ENCODE measurements around the gene TTLL10.
A peak's percentile ranks its signal among the peaks of the same experiment; 100 is the strongest.

TTLL10 gene

GRCh38 chr1:1155258-1155657, 18.4 kb upstream of the TTLL10 start:
- Histone ChIP-seq H3K27me3 (ENCODE audit: insufficient read depth, low read depth) (peaks cover 41% of the 10 kb centered on the region), H3K4me3 (IDR thresholded peaks at IDR 0.05; ENCODE audit: insufficient read depth, low read depth, low read length) (no peak overlapping the region), H3K4me2 (no peak overlapping the region), H3K36me3 (ENCODE audit: insufficient read depth) (no peaks in the 10 kb centered on the region), H3K27ac (no peak overlapping the region), H3K79me2 (ENCODE audit: insufficient read depth, low read depth) (no peaks in the 10 kb centered on the region), H3K9ac (no peak overlapping the region), H3K4me1 (ENCODE audit: low read depth, poor library complexity, severe bottlenecking) (peaks cover 7% of the 10 kb centered on the region), H4K20me1 (ENCODE audit: insufficient read depth) (no peaks in the 10 kb centered on the region), H2AFZ (ENCODE audit: low read depth) (no peak overlapping the region)
- TF ChIP-seq CTCF (conservative IDR thresholded peaks at IDR 0.05; ENCODE audit: low read depth, low read length) = no peak

GRCh38 chr1:1156140-1157032, 17.3 kb upstream of the TTLL10 start:
- no peak overlapping the region for H3K27ac ChIP-seq
- TF ChIP-seq CTCF (conservative IDR thresholded peaks at IDR 0.05; ENCODE audit: low read depth, low read length) = no peak
- H3K9ac ChIP-seq = no peak overlapping the region
- H3K4me2 ChIP-seq = no peak overlapping the region
- H4K20me1 ChIP-seq (ENCODE audit: insufficient read depth) = no peaks in the 10 kb centered on the region
- H2AFZ ChIP-seq (ENCODE audit: low read depth) = peak overlapping the region; percentile 36; the same call in 1 of the 2 replicates
- H3K27me3 ChIP-seq (ENCODE audit: insufficient read depth, low read depth) = peaks cover 41% of the 10 kb centered on the region
- no peaks in the 10 kb centered on the region for H3K36me3 ChIP-seq (ENCODE audit: insufficient read depth)
- no peak overlapping the region for H3K4me3 ChIP-seq (IDR thresholded peaks at IDR 0.05; ENCODE audit: insufficient read depth, low read depth, low read length)
- no peaks in the 10 kb centered on the region for H3K79me2 ChIP-seq (ENCODE audit: insufficient read depth, low read depth)
- H3K4me1 ChIP-seq (ENCODE audit: low read depth, poor library complexity, severe bottlenecking) = peaks cover 7% of the 10 kb centered on the region

DNA sequence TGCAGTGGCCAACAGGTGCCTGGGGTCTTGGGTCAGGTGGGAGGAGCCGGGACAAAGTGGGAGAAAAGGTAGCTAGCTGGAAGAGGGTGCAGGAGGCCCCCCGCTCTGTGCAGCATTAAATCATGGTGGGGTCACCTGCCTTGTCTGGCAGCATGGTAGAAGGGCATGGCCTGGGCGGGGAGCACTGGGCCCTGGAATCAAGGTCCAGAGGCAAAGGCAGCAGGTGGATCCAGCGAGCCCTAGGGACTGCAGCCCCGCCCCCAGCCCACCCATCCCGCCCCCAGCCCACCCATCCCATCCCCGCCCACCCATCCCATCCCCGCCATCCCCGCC, 16.7 kb upstream of the TTLL10 start:
- Histone ChIP-seq H3K27me3 (ENCODE audit: insufficient read depth, low read depth) (peaks cover 46% of the 10 kb centered on the region), H3K36me3 (ENCODE audit: insufficient read depth) (no peaks in the 10 kb centered on the region), H3K4me3 (IDR thresholded peaks at IDR 0.05; ENCODE audit: insufficient read depth, low read depth, low read length) (no peak overlapping the region), H3K9ac (no peak overlapping the region), H4K20me1 (ENCODE audit: insufficient read depth) (no peaks in the 10 kb centered on the region), H3K4me2 (no peak overlapping the region), H3K4me1 (ENCODE audit: low read depth, poor library complexity, severe bottlenecking) (peaks cover 7% of the 10 kb centered on the region), H3K79me2 (ENCODE audit: insufficient read depth, low read depth) (no peaks in the 10 kb centered on the region), H2AFZ (ENCODE audit: low read depth) (peak overlapping the region; percentile 36; the same call in 1 of the 2 replicates), H3K27ac (no peak overlapping the region)
- no peak for TF ChIP-seq CTCF (conservative IDR thresholded peaks at IDR 0.05; ENCODE audit: low read depth, low read length)

DNA sequence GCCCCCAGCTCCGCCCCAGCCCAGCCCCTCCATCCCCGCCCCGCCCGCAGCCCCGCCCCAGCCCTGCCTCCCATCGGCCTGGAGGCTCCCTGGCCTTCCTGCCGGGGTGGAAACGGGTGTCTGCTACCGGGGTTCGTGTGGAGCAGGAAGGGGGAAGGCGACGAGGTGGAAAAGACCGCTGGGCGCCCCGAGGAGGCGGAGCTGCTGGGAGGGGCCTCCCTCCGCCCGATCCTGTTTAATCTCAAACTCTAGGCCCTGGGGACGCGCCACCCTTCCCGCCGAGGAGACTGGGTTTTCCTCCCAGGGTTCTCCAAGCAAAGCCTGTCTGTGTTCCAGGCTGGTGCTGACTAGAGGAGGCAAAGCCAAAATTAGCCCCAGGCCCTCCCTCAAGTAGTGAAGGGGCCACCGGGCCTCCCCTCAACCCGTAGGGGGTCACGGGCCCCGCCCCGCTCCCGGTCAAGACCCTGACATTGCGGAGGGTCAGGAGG, 16.2 kb upstream of the TTLL10 start:
- Histone ChIP-seq H3K4me3 (IDR thresholded peaks at IDR 0.05; ENCODE audit: insufficient read depth, low read depth, low read length) (peak overlapping the region; percentile 82), H3K27ac (peak overlapping the region; percentile 39; the same call in 1 of the 2 replicates), H3K4me2 (peak overlapping the region; percentile 100), H2AFZ (ENCODE audit: low read depth) (peak overlapping the region; percentile 95), H3K9ac (peak overlapping the region; percentile 79), H4K20me1 (ENCODE audit: insufficient read depth) (no peaks in the 10 kb centered on the region), H3K79me2 (ENCODE audit: insufficient read depth, low read depth) (no peaks in the 10 kb centered on the region), H3K4me1 (ENCODE audit: low read depth, poor library complexity, severe bottlenecking) (peaks cover 7% of the 10 kb centered on the region), H3K27me3 (ENCODE audit: insufficient read depth, low read depth) (peaks cover 51% of the 10 kb centered on the region), H3K36me3 (ENCODE audit: insufficient read depth) (no peaks in the 10 kb centered on the region)
- no peak for TF ChIP-seq CTCF (conservative IDR thresholded peaks at IDR 0.05; ENCODE audit: low read depth, low read length)
